Measurements from ENCODE around the gene CLEC12A. TPM values are rescaled to one million over a fixed set of nuclear protein-coding genes. Genes with fewer than 3 reads are reported as not detected.

CLEC12A gene
- total RNA-seq, 1 experiment from 2014 or later: not detected

DNA sequence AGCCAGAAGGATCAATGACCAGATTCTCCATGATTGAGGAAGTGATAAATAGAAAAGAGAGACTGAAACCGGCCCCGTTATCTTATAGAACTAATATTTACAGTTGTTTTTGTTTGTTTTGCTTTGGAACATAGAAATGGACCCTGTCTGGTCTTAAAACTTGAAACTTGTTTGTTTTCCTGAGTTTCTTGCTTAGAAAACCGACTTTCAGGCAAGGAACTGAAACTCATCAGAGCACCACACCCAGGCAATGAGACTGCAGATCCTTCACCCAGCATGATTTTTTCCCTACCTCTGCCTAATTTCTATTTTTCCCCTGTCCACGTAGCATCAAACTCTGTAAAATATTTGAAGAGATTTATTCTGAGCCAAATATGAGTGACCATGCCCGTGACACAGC, 10.6 kb upstream of the CLEC12A start:
- peaks cover 50% of the 10 kb centered on the region for H3K27me3 ChIP-seq (ENCODE audit: insufficient read depth, low read length)
- DNase-seq (ENCODE audit: low read depth, low spot score): no peak
- H3K36me3 ChIP-seq (ENCODE audit: control insufficient read depth in 1 of 2, insufficient read depth in 2 of 2, low read length in 2 of 2): no peaks in the 10 kb centered on the region
- no peak for TF ChIP-seq POLR2A (IDR thresholded peaks at IDR 0.05; ENCODE audit: borderline replicate concordance, extremely low read depth, insufficient read depth, insufficient read length)
- no peak for TF ChIP-seq ZBTB33 (IDR thresholded peaks at IDR 0.05; ENCODE audit: extremely low read depth, insufficient replicate concordance, low read length)
- no peak for TF ChIP-seq ZNF274 (IDR thresholded peaks at IDR 0.05; ENCODE audit: low read depth, low read length)
- TF ChIP-seq EZH2 (IDR thresholded peaks at IDR 0.05): no peak
- no peak for TF ChIP-seq RAD21 (IDR thresholded peaks at IDR 0.05; ENCODE audit: low read depth)
- no peak for TF ChIP-seq CEBPB (IDR thresholded peaks at IDR 0.05; ENCODE audit: low read depth)
- no peak for TF ChIP-seq POLR2AphosphoS5 (IDR thresholded peaks at IDR 0.05; ENCODE audit: low read depth, low read length)
- no peak for TF ChIP-seq EZH2phosphoT487 (IDR thresholded peaks at IDR 0.05; ENCODE audit: borderline replicate concordance)
- TF ChIP-seq ZFX (IDR thresholded peaks at IDR 0.05): no peak
- TF ChIP-seq FOSL1 (IDR thresholded peaks at IDR 0.05; ENCODE audit: low read depth): no peak
- no peak for TF ChIP-seq ELF1 (IDR thresholded peaks at IDR 0.05; ENCODE audit: borderline replicate concordance, low read depth)
- TF ChIP-seq, protein P1, sequence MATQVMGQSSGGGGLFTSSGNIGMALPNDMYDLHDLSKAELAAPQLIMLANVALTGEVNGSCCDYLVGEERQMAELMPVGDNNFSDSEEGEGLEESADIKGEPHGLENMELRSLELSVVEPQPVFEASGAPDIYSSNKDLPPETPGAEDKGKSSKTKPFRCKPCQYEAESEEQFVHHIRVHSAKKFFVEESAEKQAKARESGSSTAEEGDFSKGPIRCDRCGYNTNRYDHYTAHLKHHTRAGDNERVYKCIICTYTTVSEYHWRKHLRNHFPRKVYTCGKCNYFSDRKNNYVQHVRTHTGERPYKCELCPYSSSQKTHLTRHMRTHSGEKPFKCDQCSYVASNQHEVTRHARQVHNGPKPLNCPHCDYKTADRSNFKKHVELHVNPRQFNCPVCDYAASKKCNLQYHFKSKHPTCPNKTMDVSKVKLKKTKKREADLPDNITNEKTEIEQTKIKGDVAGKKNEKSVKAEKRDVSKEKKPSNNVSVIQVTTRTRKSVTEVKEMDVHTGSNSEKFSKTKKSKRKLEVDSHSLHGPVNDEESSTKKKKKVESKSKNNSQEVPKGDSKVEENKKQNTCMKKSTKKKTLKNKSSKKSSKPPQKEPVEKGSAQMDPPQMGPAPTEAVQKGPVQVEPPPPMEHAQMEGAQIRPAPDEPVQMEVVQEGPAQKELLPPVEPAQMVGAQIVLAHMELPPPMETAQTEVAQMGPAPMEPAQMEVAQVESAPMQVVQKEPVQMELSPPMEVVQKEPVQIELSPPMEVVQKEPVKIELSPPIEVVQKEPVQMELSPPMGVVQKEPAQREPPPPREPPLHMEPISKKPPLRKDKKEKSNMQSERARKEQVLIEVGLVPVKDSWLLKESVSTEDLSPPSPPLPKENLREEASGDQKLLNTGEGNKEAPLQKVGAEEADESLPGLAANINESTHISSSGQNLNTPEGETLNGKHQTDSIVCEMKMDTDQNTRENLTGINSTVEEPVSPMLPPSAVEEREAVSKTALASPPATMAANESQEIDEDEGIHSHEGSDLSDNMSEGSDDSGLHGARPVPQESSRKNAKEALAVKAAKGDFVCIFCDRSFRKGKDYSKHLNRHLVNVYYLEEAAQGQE (IDR thresholded peaks at IDR 0.05; ENCODE audit: low read depth): no peak
- no peak for TF ChIP-seq SP1 (IDR thresholded peaks at IDR 0.05; ENCODE audit: low read depth)
- TF ChIP-seq, protein P2, sequence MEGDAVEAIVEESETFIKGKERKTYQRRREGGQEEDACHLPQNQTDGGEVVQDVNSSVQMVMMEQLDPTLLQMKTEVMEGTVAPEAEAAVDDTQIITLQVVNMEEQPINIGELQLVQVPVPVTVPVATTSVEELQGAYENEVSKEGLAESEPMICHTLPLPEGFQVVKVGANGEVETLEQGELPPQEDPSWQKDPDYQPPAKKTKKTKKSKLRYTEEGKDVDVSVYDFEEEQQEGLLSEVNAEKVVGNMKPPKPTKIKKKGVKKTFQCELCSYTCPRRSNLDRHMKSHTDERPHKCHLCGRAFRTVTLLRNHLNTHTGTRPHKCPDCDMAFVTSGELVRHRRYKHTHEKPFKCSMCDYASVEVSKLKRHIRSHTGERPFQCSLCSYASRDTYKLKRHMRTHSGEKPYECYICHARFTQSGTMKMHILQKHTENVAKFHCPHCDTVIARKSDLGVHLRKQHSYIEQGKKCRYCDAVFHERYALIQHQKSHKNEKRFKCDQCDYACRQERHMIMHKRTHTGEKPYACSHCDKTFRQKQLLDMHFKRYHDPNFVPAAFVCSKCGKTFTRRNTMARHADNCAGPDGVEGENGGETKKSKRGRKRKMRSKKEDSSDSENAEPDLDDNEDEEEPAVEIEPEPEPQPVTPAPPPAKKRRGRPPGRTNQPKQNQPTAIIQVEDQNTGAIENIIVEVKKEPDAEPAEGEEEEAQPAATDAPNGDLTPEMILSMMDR (IDR thresholded peaks at IDR 0.05 in 2 of 3, conservative IDR thresholded peaks at IDR 0.05 in 1 of 3; ENCODE audit: borderline replicate concordance in 1 of 3, insufficient read depth in 1 of 3, low read depth in 2 of 3, low read length in 2 of 3): no peak
- TF ChIP-seq TCF7L2 (IDR thresholded peaks at IDR 0.05; ENCODE audit: borderline replicate concordance, extremely low read depth, insufficient read depth, insufficient read length): no peak
- H4K20me1 ChIP-seq (ENCODE audit: insufficient read depth): no peaks in the 10 kb centered on the region
- ChIA-PET CTCF (no interaction called here), POLR2A (no interaction called here), RAD21 (ENCODE audit: low non-redundant PET in 1 of 2, low total read pairs in 2 of 2, uncharacterized antibody in 2 of 2, unreplicated experiment in 2 of 2) (no interaction called here)
- no peaks in the 10 kb centered on the region for H3K9me3 ChIP-seq (ENCODE audit: control insufficient read depth in 1 of 2, insufficient read depth in 1 of 2, low read depth in 1 of 2, low read length in 2 of 2)
- H3K27ac ChIP-seq (ENCODE audit: low read depth, low read length): no peak overlapping the region
- H3K4me2 ChIP-seq (ENCODE audit: low read length): no peak overlapping the region
- no peaks in the 10 kb centered on the region for H3K9me2 ChIP-seq (ENCODE audit: insufficient read depth)
- no peak overlapping the region for H3K9ac ChIP-seq (ENCODE audit: low read length)
- H3K4me1 ChIP-seq (ENCODE audit: control insufficient read depth in 1 of 2, insufficient read depth in 2 of 2, low read length in 2 of 2): no peaks in the 10 kb centered on the region
- no peaks in the 10 kb centered on the region for H3K79me2 ChIP-seq (ENCODE audit: insufficient read depth, low read length)
- H2AFZ ChIP-seq (ENCODE audit: low read depth, low read length, poor library complexity, severe bottlenecking): no peak overlapping the region
- intact Hi-C loops (cut with micrococcal nuclease): no loop called here
- ATAC-seq: no peak
- no TSS peak for BruUV-seq (replicated peaks)
- H3K4me3 ChIP-seq (replicated peaks in 1 of 2; ENCODE audit: low read depth in 1 of 2, low read length in 2 of 2): no peak overlapping the region

Data from HCT116 (cell line).